ENCODE data around the gene ZNF536. TPM values are rescaled to one million over a fixed set of nuclear protein-coding genes. Genes with fewer than 3 reads are reported as not detected.

Gene ZNF536
- total RNA-seq, 1 experiment from 2014 or later = 2.9 TPM

DNA sequence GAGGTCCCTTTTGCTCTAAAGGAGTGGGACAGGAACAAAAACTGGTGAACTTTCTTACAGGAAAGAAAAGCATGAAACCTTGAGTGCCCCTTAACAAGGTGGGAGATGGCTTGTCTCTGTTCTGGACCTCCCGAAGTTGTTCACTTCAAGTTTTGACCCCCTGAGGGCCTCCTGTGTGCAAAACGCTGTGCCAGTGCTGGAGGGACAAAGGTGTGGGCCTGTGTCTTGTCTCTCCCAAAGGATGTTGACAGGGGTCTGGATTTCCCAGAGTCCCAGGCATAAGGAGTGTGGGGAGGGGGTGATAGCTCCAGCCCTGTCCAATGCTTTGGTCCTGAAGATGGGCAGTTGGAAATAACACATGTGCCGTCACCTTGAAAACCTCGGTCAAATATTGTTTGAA, 6.5 kb downstream of the ZNF536 start:
- Histone ChIP-seq H3K27ac (ENCODE audit: low read depth, low read length, poor library complexity, severe bottlenecking) (no peak overlapping the region), H3K4me3 (ENCODE audit: low read depth, low read length, poor library complexity, severe bottlenecking) (no peak overlapping the region), H3K27me3 (replicated peaks; ENCODE audit: insufficient read depth, low read depth, low read length, poor library complexity) (peaks cover 5% of the 10 kb centered on the region), H3K36me3 (ENCODE audit: insufficient read depth, low read length, poor library complexity, severe bottlenecking) (no peaks in the 10 kb centered on the region), H3K4me1 (ENCODE audit: insufficient read depth, low read length, poor library complexity, severe bottlenecking) (peaks cover 6% of the 10 kb centered on the region), H3K9me3 (ENCODE audit: low read depth, low read length, poor library complexity, severe bottlenecking) (no peaks in the 10 kb centered on the region)
- ChIA-PET CTCF (no interaction called here), POLR2A (ENCODE audit: low non-redundant PET) (no interaction called here)
- DNase-seq (ENCODE audit: low spot score) = no peak
- TF ChIP-seq EZH2 (IDR thresholded peaks at IDR 0.05; ENCODE audit: borderline replicate concordance, low read depth, low read length, poor library complexity, severe bottlenecking) = no peak
- TF ChIP-seq, protein P1, sequence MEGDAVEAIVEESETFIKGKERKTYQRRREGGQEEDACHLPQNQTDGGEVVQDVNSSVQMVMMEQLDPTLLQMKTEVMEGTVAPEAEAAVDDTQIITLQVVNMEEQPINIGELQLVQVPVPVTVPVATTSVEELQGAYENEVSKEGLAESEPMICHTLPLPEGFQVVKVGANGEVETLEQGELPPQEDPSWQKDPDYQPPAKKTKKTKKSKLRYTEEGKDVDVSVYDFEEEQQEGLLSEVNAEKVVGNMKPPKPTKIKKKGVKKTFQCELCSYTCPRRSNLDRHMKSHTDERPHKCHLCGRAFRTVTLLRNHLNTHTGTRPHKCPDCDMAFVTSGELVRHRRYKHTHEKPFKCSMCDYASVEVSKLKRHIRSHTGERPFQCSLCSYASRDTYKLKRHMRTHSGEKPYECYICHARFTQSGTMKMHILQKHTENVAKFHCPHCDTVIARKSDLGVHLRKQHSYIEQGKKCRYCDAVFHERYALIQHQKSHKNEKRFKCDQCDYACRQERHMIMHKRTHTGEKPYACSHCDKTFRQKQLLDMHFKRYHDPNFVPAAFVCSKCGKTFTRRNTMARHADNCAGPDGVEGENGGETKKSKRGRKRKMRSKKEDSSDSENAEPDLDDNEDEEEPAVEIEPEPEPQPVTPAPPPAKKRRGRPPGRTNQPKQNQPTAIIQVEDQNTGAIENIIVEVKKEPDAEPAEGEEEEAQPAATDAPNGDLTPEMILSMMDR (conservative IDR thresholded peaks at IDR 0.05; ENCODE audit: low read depth, low read length) = no peak
- BruUV-seq (replicated peaks) = no TSS peak
- intact Hi-C loops (cut with micrococcal nuclease; ENCODE audit: unreplicated experiment) = no loop called here

DNA sequence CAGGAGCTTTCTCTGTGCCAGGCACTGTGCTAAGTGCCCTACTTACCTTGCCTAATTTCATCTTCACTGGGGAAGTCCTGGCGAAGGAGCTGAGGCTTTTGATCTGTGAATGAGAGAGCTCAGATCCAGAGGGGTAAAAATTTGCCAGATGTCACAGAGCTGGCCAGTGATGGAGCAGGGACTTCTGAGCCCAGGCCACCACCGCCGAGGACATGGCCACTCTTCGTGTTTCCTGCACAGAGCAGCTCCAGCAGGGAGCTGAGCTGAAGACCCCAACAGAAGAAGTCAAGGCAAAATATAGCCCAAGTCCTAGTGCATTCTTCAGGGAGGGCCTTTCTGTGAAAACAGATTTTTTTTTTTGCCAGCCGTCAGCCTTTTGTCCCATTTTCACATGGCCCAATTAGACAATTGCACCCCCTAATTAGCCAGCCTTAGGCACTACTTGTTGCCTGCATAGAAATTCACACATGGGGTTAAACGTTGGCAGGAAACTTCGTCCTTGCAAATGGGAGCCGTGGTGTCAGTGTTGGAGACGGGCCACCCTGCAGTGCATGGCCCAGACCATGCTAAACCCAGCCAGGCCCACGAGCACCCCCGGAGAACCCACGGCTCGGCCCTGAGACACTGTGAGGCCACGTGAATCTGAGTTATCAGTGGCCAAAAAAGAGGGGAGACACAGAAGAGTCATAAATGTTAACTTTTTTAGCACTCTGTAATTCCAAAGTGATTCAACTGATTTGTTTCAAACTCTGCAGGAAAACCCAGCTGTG, 7.8 kb downstream of the ZNF536 start:
- TF ChIP-seq EZH2 (IDR thresholded peaks at IDR 0.05; ENCODE audit: borderline replicate concordance, low read depth, low read length, poor library complexity, severe bottlenecking) = no peak
- TF ChIP-seq, protein P1 (conservative IDR thresholded peaks at IDR 0.05; ENCODE audit: low read depth, low read length) = no peak
- no peak overlapping the region for H3K27ac ChIP-seq (ENCODE audit: low read depth, low read length, poor library complexity, severe bottlenecking)
- intact Hi-C loops (cut with micrococcal nuclease; ENCODE audit: unreplicated experiment) = no loop called here
- no peak for DNase-seq (ENCODE audit: low spot score)
- no peaks in the 10 kb centered on the region for H3K4me1 ChIP-seq (ENCODE audit: insufficient read depth, low read length, poor library complexity, severe bottlenecking)
- ChIA-PET POLR2A (ENCODE audit: low non-redundant PET) (no interaction called here), CTCF (no interaction called here)
- H3K9me3 ChIP-seq (ENCODE audit: low read depth, low read length, poor library complexity, severe bottlenecking) = no peaks in the 10 kb centered on the region
- no peaks in the 10 kb centered on the region for H3K27me3 ChIP-seq (replicated peaks; ENCODE audit: insufficient read depth, low read depth, low read length, poor library complexity)
- no peaks in the 10 kb centered on the region for H3K36me3 ChIP-seq (ENCODE audit: insufficient read depth, low read length, poor library complexity, severe bottlenecking)
- BruUV-seq (replicated peaks) = no TSS peak
- no peak overlapping the region for H3K4me3 ChIP-seq (ENCODE audit: low read depth, low read length, poor library complexity, severe bottlenecking)

DNA sequence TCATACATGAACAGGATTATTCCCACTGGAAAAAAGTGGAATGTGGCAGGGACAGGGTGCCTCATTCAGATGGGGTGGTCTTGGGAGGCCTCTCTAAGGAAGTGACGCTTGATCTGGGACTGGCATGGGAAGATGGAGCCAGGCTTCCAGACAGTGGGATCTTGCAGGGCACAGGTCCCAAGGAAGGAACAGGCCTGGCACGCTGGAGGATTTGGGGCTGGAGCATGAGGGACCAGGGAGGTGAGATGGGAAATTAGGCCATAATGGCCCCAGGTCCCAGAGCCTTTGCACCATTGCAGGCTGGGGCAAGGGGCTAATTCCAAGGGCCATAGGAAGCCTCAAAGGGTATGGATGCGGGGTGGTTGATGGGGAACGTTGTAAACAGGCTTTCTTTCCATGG, 9.2 kb downstream of the ZNF536 start:
- no peak for TF ChIP-seq EZH2 (IDR thresholded peaks at IDR 0.05; ENCODE audit: borderline replicate concordance, low read depth, low read length, poor library complexity, severe bottlenecking)
- TF ChIP-seq, protein P1 (conservative IDR thresholded peaks at IDR 0.05; ENCODE audit: low read depth, low read length) = no peak
- Histone ChIP-seq H3K4me3 (ENCODE audit: low read depth, low read length, poor library complexity, severe bottlenecking) (no peak overlapping the region), H3K4me1 (ENCODE audit: insufficient read depth, low read length, poor library complexity, severe bottlenecking) (no peaks in the 10 kb centered on the region), H3K27ac (ENCODE audit: low read depth, low read length, poor library complexity, severe bottlenecking) (no peak overlapping the region), H3K27me3 (replicated peaks; ENCODE audit: insufficient read depth, low read depth, low read length, poor library complexity) (no peaks in the 10 kb centered on the region), H3K9me3 (ENCODE audit: low read depth, low read length, poor library complexity, severe bottlenecking) (no peaks in the 10 kb centered on the region), H3K36me3 (ENCODE audit: insufficient read depth, low read length, poor library complexity, severe bottlenecking) (no peaks in the 10 kb centered on the region)
- no peak for DNase-seq (ENCODE audit: low spot score)
- no TSS peak for BruUV-seq (replicated peaks)
- intact Hi-C loops (cut with micrococcal nuclease; ENCODE audit: unreplicated experiment) = no loop called here
- CTCF ChIA-PET = no interaction called here
- POLR2A ChIA-PET (ENCODE audit: low non-redundant PET) = no interaction called here
